Activated CD4-positive, alpha-beta T cell treated with anti-CD3 and anti-CD28 coated beads for 36 hours (primary cell): Measurements from ENCODE around the gene MAGI1. TPM values are rescaled to one million over a fixed set of nuclear protein-coding genes. Genes with fewer than 3 reads are reported as not detected.

Source experiments
- ATAC-seq: fragments of 200-7000 bp; cut with Tn5 transposase; one replicate; pipeline ENCODE4 v1.10.0; 2021; ENCODE audit warnings: mild to moderate bottlenecking, moderate library complexity
- CTCF ChIA-PET: fragments of 350-600 bp; sonication (Branson Sonifier 250); formaldehyde crosslinking; loops from one replicate; lab custom pipeline; 2021; ENCODE audit warnings: antibody characterized with exemption; lab: Charles Lee
- POLR2A ChIA-PET: fragments of 350-600 bp; sonication (Branson Sonifier 250); formaldehyde crosslinking; loops from one replicate; lab custom pipeline; 2021; ENCODE audit warnings: antibody characterized with exemption, inconsistent platforms; lab: Charles Lee
- DNase-seq: peaks from one replicate; pipeline ENCODE4 v3.0.0-alpha.2; 2020
- H3K27ac Mint-ChIP-seq: one replicate; pipeline ENCODE4 v1.8.0; 2021; ENCODE audit warnings: mixed read lengths
- H3K27me3 Mint-ChIP-seq: one replicate; pipeline ENCODE4 v1.8.0; 2021; ENCODE audit warnings: mixed read lengths
- H3K36me3 Mint-ChIP-seq: one replicate; pipeline ENCODE4 v1.8.0; 2021; ENCODE audit warnings: low read depth, mixed read lengths
- H3K4me1 Mint-ChIP-seq: one replicate; pipeline ENCODE4 v1.8.0; 2021; ENCODE audit warnings: mixed read lengths
- H3K4me3 Mint-ChIP-seq: one replicate; pipeline ENCODE4 v1.8.0; 2021; ENCODE audit warnings: mild to moderate bottlenecking, moderate library complexity, mixed read lengths
- H3K9me3 Mint-ChIP-seq: one replicate; pipeline ENCODE4 v1.8.0; 2021; ENCODE audit warnings: low read depth, mixed read lengths
- intact Hi-C, 2 experiments: fragments of 100-400 bp; cut with DNase I in 1 of 2; cut with micrococcal nuclease in 1 of 2; formaldehyde crosslinking; loops; one replicate each; pipeline versions ENCODE4 v1.14.2 to v1.15.1; 2022 to 2024; cut with DNase I, micrococcal nuclease
- total RNA-seq, 2 experiments: library from RNA; stranded (reverse); gene quantifications; one replicate each; pipeline ENCODE4 v1.2.3, GENCODE V29; 2021

Gene MAGI1
- total RNA-seq, 2 experiments from 2014 or later, result 0.09 to 0.18 TPM

GRCh38 chr3:65858749-65859148 is 180.0 kb downstream of the MAGI1 start:
- Mint-ChIP-seq H3K9me3 (no peaks in the 10 kb centered on the region), H3K36me3 (no peaks in the 10 kb centered on the region), H3K27ac (no peak overlapping the region), H3K4me3 (no peak overlapping the region), H3K4me1 (no peaks in the 10 kb centered on the region), H3K27me3 (no peaks in the 10 kb centered on the region)
- ATAC-seq (no peak), DNase-seq (no peak)
- intact Hi-C loops, result no loop called here
- CTCF ChIA-PET, result no interaction called here
- POLR2A ChIA-PET, result no interaction called here

GRCh38 chr3:65857327-65857726 is 181.4 kb downstream of the MAGI1 start:
- Mint-ChIP-seq H3K4me1 (no peaks in the 10 kb centered on the region), H3K4me3 (no peak overlapping the region), H3K36me3 (no peaks in the 10 kb centered on the region), H3K27ac (no peak overlapping the region), H3K9me3 (no peaks in the 10 kb centered on the region), H3K27me3 (no peaks in the 10 kb centered on the region)
- no peak for DNase-seq
- ChIA-PET POLR2A (no interaction called here), CTCF (no interaction called here)
- intact Hi-C loops, result no loop called here
- no peak for ATAC-seq

- Mint-ChIP-seq H3K27me3 (no peaks in the 10 kb centered on the region), H3K27ac (no peak overlapping the region), H3K4me1 (no peaks in the 10 kb centered on the region), H3K9me3 (no peaks in the 10 kb centered on the region), H3K36me3 (no peaks in the 10 kb centered on the region), H3K4me3 (no peak overlapping the region)
- ChIA-PET POLR2A (no interaction called here), CTCF (no interaction called here)
- no peak for DNase-seq
- ATAC-seq, result no peak
- intact Hi-C loops, result no loop called here
These were observed 181.8 kb downstream of the MAGI1 start for GRCh38 chr3:65856907-65857306.

GRCh38 chr3:65855370-65856100 is 183.2 kb downstream of the MAGI1 start:
- Mint-ChIP-seq H3K4me1 (no peaks in the 10 kb centered on the region), H3K9me3 (no peaks in the 10 kb centered on the region), H3K36me3 (no peaks in the 10 kb centered on the region), H3K4me3 (no peak overlapping the region), H3K27me3 (no peaks in the 10 kb centered on the region), H3K27ac (no peak overlapping the region)
- ChIA-PET POLR2A (no interaction called here), CTCF (no interaction called here)
- ATAC-seq, result no peak
- intact Hi-C loops, result no loop called here
- DNase-seq, result no peak

GRCh38 chr3:65854606-65855304 is 184.0 kb downstream of the MAGI1 start:
- intact Hi-C loops, result no loop called here
- Mint-ChIP-seq H3K4me1 (no peaks in the 10 kb centered on the region), H3K9me3 (no peaks in the 10 kb centered on the region), H3K36me3 (no peaks in the 10 kb centered on the region), H3K4me3 (no peak overlapping the region), H3K27me3 (no peaks in the 10 kb centered on the region), H3K27ac (no peak overlapping the region)
- ChIA-PET CTCF (no interaction called here), POLR2A (no interaction called here)
- ATAC-seq (no peak), DNase-seq (no peak)

GRCh38 chr3:65851827-65852226 is 186.9 kb downstream of the MAGI1 start:
- ATAC-seq, result no peak
- ChIA-PET POLR2A (no interaction called here), CTCF (no interaction called here)
- Mint-ChIP-seq H3K27me3 (no peaks in the 10 kb centered on the region), H3K4me3 (no peak overlapping the region), H3K27ac (no peak overlapping the region), H3K4me1 (no peaks in the 10 kb centered on the region), H3K36me3 (no peaks in the 10 kb centered on the region), H3K9me3 (no peaks in the 10 kb centered on the region)
- no peak for DNase-seq
- intact Hi-C loops, result no loop called here

GRCh38 chr3:65850261-65850660 is 188.5 kb downstream of the MAGI1 start:
- ChIA-PET POLR2A (no interaction called here), CTCF (interaction anchor here (0.6 kb wide), 1 partner anchor 13 kb away, joined by 3 read pairs; no protein-coding TSS in a partner anchor)
- H3K27ac Mint-ChIP-seq, result no peak overlapping the region
- no peak for DNase-seq
- H3K4me3 Mint-ChIP-seq, result no peak overlapping the region
- no peaks in the 10 kb centered on the region for H3K9me3 Mint-ChIP-seq
- no peaks in the 10 kb centered on the region for H3K36me3 Mint-ChIP-seq
- intact Hi-C loops, result no loop called here
- H3K27me3 Mint-ChIP-seq, result no peaks in the 10 kb centered on the region
- H3K4me1 Mint-ChIP-seq, result no peaks in the 10 kb centered on the region
- no peak for ATAC-seq

GRCh38 chr3:65848024-65848423 is 190.7 kb downstream of the MAGI1 start:
- ChIA-PET CTCF (interaction anchor here (0.6 to 0.7 kb wide), 2 partner anchors 256 to 557 kb away, joined by 3 read pairs; no protein-coding TSS in a partner anchor), POLR2A (no interaction called here)
- Mint-ChIP-seq H3K36me3 (no peaks in the 10 kb centered on the region), H3K9me3 (no peaks in the 10 kb centered on the region), H3K27me3 (no peaks in the 10 kb centered on the region), H3K4me1 (no peaks in the 10 kb centered on the region), H3K4me3 (no peak overlapping the region), H3K27ac (no peak overlapping the region)
- intact Hi-C loops, result no loop called here
- DNase-seq (no peak), ATAC-seq (no peak)

- no peaks in the 10 kb centered on the region for H3K27me3 Mint-ChIP-seq
- DNase-seq, result no peak
- H3K4me3 Mint-ChIP-seq, result no peak overlapping the region
- ChIA-PET CTCF (interaction anchor here (0.8 to 1.1 kb wide), 2 partner anchors 21 to 24 kb away, joined by 4 to 6 read pairs; no protein-coding TSS in a partner anchor), POLR2A (no interaction called here)
- no peaks in the 10 kb centered on the region for H3K36me3 Mint-ChIP-seq
- no peak overlapping the region for H3K27ac Mint-ChIP-seq
- no peaks in the 10 kb centered on the region for H3K4me1 Mint-ChIP-seq
- no peak for ATAC-seq
- H3K9me3 Mint-ChIP-seq, result no peaks in the 10 kb centered on the region
- intact Hi-C loops, result no loop called here
These were observed 191.8 kb downstream of the MAGI1 start for GRCh38 chr3:65846936-65847335.

GRCh38 chr3:65844370-65844769 is 194.3 kb downstream of the MAGI1 start:
- CTCF ChIA-PET, result no interaction called here
- POLR2A ChIA-PET, result no interaction called here

GRCh38 chr3:65843732-65844131 is 195.0 kb downstream of the MAGI1 start:
- DNase-seq (no peak), ATAC-seq (no peak)
- intact Hi-C loops, result no loop called here
- Mint-ChIP-seq H3K36me3 (no peaks in the 10 kb centered on the region), H3K9me3 (no peaks in the 10 kb centered on the region), H3K4me1 (no peaks in the 10 kb centered on the region), H3K27me3 (no peaks in the 10 kb centered on the region), H3K27ac (no peak overlapping the region), H3K4me3 (no peak overlapping the region)
- ChIA-PET POLR2A (no interaction called here), CTCF (no interaction called here)

More at GRCh38 chr3:65844370-65844769, 194.3 kb downstream of the MAGI1 start:
- ATAC-seq, result no peak
- H3K27ac Mint-ChIP-seq, result no peak overlapping the region
- no peaks in the 10 kb centered on the region for H3K36me3 Mint-ChIP-seq
- H3K4me3 Mint-ChIP-seq, result no peak overlapping the region
- H3K27me3 Mint-ChIP-seq, result no peaks in the 10 kb centered on the region
- no peaks in the 10 kb centered on the region for H3K9me3 Mint-ChIP-seq
- no peaks in the 10 kb centered on the region for H3K4me1 Mint-ChIP-seq
- no peak for DNase-seq
- intact Hi-C loops, result no loop called here

GRCh38 chr3:65837604-65838003 is 201.1 kb downstream of the MAGI1 start:
- ChIA-PET POLR2A (no interaction called here), CTCF (no interaction called here)
- Mint-ChIP-seq H3K4me3 (no peak overlapping the region), H3K36me3 (no peaks in the 10 kb centered on the region), H3K9me3 (peaks cover 4% of the 10 kb centered on the region), H3K4me1 (no peaks in the 10 kb centered on the region), H3K27ac (no peak overlapping the region), H3K27me3 (no peaks in the 10 kb centered on the region)
- no peak for DNase-seq
- intact Hi-C loops, result no loop called here
- ATAC-seq, result no peak
